Activated gamma-delta T cell treated with Interleukin-2 at 50 U/mL for 16 hours (primary cell): ENCODE measurements around the gene RAPGEF4.
"Not testable (repeated sequence)": the region's sequence is repeated elsewhere in the genome, so short reads cannot be mapped to it uniquely, and the experiment has no call there.

Experiments used
- DNase-seq: peaks from one replicate; pipeline ENCODE4 v3.0.0-alpha.2; 2020

RAPGEF4 gene

DNA sequence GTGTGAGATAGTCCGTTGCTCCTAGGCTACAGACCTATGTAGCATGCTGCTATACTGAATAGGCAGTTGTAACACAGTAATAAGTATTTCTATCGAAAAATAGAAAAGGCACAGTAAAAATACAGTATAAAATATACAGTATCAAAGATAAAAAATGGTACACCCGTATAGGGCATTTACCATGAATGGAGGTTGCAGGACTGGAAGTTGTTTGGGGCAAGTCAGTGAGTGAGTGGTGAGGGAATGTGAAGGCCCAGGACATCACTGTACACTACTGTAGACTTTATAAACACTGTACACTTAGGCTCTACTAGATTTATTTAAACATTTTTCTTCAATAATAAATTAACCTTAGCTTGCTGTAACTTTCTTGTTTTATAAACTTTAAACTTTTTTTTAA lies 343.5 kb downstream of the RAPGEF4 start:
- DNase-seq: no peak

DNA sequence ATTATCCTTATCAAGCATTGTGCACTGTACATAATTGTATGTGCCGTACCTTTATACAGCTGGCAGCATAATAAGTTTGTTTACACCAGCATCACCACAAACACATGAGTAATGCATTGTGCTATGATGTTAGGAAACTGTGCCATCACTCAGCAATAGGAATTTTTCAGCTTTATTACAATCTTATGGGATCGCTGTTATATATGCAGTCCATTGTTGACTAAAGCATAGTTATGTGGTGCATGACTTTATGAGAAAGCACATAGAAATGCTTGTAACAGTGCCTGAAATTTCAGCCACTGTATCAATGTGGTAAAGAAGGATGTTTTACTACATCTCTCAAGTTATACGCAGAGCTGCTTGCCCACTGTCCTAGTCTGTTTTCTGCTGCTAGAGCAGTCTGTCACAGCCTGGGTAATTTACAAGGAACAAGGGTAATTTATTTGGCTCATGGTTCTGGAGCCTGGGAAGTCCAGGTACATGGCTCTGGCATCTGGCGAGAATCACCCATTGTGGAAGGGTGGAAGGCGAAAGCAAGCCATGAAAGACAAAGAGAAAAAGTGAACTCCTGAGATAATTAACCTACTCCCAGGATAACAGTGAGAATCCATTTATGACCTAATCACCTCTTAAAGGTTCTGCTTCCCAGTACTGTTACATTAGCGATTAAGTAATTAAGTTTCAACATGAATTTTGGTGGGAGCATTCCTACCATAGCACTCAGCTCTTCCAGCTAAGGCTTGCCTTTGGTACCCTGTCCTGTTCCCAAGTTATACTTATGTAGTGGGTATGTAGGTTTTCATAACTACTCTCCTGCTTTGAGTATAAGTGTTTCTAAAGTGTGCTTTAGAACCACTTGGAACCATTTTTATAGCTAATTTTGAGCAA lies 344.6 kb downstream of the RAPGEF4 start:
- no peak for DNase-seq

DNA sequence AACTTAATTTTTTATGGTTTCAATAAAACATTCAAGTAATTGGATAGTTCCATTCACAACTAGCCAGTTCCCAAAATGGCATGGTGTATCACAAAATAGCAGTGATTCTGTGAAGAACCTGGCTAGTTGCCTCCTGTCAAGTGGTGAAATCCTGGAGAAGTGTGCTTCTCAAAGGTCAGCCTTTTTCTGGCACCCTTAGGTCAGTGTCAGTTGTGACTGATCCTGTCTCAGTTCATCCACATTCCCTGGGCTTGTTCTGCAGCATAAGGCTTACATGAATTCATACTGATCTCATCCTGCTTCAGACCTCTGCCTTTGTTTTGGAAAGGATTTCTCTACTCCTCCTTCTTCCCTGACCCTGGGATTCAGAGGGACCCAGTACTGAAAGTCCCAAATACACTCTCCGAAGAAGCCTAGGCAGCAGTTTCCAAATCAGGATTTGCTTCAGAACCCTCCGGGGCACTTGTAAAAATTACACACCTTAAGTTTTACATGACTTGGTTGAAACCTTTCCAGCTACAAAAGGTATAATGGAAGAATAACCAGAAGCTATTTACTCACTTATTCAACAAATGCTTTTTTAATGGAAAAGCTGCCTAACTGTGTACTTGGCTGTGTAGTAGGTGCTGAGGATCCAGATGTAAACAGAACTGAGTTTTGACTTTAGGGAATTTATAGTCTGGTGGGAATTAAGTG lies 351.0 kb downstream of the RAPGEF4 start:
- no peak for DNase-seq

DNA sequence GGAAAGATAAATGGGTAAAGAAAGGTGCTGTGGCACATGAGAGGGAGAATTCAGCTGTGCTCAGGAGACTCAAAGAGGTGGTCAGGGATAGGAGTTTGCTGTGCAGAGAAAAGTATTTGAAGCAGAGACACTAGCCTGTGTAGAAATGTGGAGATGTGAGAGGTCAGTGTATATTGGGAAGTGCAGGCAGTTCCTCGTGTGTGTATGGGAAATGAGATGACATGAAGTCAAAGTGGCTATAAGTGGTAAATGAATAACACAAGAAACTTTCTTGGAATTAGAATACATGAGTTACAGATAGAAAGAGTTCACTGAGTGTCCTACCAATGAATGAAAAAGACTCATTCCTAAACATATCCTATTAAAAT lies 351.6 kb downstream of the RAPGEF4 start:
- no peak for DNase-seq

DNA sequence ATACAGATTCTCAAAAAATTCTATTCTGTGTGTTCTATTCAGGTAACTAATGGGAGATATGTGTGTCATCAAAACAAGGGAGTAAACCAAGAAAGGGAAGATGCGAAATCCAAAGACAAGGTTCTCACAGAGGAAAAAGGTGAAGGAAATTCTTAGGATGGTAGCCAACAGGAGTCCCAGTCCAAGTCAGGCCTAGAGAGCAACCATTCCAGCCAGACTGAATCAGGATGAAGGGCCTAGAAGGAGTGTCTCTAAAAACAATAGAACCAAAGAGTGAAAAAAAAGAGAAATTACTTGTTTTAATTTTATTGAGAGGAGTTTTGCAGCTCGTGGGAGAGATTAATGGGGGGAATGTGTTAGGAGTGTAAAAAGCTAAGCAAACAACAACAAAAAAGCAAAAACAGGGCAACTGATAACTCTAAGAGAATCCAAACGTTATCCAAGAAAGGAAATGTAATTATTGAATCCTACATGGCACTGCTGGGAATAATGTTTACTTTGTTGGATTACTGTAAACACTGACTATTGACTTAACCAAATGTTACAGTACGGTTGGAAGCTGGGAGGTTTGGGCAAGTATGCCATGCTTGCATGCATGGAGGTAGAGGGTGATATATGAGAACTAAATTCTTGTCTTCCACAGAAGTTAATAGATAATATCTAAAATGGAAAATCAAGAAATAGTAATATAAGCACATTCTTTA lies 352.3 kb downstream of the RAPGEF4 start:
- no peak for DNase-seq

DNA sequence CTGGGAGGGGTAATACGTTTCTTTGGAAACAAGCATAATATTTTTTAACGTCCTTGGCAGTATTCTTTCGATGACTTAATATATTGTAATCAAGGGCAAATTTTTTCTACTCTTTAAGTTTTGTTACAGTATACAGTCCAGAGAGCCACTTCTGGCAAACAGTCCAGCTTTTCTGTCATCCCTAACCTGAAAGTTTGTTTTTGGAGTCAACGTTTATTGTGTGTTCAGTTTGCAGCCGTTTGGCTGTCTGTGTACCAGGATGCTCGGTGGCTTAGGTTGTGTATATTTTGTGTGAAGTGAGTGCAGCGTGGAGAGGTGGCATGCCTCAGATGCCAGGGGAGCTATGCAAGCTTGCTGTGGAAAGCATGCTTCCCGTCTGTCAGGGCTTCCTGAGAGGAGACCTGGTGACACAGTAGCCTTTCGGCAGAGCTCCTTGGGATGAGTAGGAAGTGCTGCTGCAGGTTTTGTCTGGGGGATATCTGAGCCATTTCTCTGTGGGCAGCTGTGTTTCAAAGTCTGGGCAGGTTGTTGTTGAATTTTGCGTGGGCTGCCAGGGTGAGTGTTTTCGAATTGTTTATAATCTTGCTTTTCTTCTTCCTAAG lies 354.7 kb downstream of the RAPGEF4 start:
- no peak for DNase-seq

DNA sequence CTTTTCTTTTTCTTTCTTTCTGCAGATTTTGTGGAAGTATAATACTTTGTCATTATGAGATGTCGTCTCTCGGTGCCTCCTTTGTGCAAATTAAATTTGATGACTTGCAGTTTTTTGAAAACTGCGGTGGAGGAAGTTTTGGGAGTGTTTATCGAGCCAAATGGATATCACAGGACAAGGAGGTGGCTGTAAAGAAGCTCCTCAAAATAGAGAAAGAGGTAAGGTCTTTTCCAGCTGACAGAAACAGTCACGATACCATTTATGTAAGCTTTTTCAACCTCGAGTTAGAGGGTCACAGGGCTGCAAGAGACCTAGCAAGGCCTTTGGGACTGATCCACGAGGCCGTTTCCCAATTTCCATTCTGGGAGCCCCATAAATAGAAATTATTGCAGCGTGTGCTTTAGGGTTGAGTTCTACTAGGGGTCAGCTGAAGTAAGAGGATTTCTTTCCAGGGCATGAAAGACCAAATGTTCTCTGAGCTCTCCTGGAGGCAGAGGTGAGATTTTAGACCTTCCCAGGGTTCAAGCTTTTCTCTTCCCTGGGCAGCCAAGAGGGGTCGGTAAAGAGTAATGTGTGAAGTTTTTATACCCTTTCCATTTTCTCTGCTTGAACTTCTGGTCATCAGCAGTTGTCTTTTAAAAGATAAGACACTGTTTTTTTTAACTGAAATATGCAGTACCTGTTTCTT lies 355.5 kb downstream of the RAPGEF4 start:
- DNase-seq: no peak

DNA sequence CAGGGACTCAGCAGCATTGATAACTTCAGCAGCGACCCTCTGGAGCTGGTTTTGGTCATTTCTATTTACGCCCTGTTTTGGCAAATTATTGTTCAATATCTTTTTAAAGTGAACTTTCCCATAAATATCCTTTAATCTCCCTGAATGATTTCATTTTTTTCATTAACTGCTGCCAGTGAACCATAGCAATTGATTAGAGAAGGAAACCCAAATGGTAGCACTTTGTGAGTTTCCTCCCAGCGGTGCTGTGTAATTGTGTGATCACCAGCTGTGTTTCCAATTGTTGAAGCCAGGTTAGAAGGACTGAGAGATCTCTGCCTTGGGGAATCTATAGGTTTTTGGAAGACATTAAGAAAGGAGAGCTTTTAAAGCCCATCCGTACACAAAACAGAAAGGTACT lies 356.3 kb downstream of the RAPGEF4 start:
- no peak for DNase-seq

DNA sequence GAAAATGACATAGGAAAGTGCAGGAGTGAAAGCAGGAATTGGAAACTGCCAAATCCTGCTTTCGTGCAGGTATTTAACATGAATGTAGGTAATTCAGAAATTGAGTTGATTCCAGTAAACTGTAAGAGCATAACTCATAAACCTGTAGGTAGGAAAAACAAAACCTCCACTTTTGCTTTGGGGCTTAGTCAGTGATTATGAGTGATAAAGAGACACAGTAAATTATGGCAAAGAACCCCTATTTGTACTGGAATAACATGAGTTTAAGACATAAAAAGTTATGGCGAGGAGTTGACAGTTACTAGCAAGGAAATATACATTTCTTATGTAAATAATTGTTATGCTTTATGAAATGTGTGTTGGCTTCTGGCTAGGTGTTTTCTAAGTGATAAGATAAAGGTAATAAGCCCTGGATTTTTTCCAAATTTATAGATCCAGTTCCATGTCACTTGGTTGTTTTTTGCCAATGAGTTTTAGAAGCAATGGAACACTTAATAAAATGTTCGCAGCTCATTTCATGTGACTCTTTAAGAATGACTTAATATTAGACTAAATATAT lies 357.3 kb downstream of the RAPGEF4 start:
- no peak for DNase-seq

DNA sequence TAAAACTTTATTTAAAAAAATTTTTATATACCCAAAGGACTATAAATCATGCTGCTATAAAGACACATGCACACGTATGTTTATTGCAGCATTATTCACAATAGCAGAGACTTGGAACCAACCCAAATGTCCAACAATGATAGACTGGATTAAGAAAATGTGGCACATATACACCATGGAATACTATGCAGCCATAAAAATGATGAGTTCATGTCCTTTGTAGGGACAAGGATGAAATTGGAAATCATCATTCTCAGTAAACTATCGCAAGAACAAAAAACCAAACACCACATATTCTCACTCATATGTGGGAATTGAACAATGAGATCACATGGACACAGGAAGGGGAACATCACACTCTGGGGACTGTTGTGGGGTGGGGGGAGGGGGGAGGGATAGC lies 358.0 kb downstream of the RAPGEF4 start:
- DNase-seq: not testable (repeated sequence)

DNA sequence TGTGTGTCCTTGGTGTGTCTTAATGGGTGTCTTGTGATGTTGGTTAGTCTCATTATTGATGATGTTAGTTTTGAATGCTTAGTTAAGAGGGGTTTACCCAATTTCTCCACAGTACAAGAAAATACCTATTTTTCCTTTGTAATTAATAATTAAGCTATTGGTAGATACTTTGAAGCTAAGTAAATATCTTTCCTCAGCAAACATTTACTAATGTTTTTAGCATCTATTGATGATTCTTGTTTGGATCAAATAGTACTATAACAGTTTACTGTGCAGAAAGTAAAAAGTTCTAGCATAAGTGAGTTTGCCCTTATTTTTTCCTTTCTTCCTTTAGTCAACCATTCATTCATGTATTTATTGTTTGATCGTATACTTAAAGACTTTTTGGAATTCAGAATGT lies 359.1 kb downstream of the RAPGEF4 start:
- no peak for DNase-seq

DNA sequence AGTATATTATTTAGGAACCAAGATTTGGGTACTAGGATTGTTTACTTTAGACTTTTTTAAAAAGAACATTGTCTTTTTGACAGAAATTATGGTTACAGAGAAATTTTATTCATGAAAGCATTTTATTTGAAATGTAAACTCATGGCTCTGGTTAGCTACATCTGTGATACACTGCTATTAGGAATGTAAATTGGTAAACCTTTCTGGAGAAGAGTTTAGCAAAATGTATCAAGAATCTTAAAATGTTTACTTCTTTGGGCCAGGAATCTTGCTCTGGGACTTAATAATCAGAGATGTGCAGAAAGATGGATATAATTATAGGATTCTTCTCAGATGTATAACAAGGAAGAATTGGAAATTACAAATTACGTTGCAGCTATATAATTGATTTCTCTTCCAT lies 359.7 kb downstream of the RAPGEF4 start:
- no peak for DNase-seq

DNA sequence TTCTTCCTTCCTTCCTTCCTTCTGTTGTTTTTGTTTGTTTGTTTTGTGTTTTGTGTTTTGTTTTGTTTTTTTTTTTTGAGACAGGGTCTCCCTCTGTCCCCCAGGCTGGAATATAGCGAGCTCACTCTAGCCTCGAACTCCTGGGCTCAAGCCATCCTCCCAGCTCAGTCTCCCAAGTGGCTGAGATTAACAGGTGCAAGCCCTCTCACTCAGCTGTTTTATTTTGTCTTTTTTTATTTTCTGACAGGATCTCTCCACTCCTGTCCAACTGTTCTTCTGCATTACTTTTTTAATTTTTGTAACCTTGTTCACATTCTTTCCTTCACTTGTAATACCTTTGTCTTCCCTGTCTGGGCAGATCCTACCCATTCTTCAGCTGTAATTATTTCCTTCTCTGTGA lies 363.6 kb downstream of the RAPGEF4 start:
- DNase-seq: no peak

DNA sequence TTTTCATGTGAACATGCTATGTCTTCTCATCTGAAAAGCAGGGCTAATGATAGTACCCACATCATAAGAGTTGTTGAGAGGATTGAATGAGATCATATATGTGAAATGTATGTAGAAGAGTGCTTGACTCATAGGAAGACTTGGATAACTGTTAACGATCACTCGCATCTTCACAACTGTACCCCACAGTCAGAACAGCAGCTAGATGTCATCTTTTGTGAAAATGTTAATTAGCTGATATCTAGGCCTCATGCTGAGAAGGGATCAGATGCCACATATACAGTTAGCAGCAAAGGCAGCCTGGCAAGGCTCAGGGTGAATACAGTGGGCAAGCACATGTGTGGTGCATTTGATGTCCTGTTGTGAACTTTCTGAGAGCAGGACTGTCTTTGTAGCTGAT lies 364.2 kb downstream of the RAPGEF4 start:
- DNase-seq: no peak

DNA sequence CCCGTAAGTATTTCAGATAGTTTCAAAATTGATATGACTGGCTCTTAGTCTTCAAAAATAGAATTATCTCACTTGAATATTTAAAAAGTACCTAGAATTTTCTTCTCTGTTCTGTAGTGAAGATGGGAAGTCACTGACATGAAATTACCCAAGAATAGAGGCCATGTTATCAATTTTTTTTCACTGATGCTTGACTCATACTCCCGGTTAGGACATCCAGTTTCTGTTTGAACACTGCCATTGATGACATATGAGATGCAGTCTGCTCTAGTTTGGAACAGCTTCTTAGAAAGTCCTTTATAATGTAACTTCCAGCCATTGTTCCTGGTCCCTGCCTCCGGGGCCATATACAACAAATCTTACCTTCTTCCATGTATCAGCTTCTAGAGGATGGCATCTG lies 366.0 kb downstream of the RAPGEF4 start:
- no peak for DNase-seq
